ENCODE results near the gene S100A3. TPM values are rescaled to one million over a fixed set of nuclear protein-coding genes. Genes with fewer than 3 reads are reported as not detected.

S100A3 gene
- polyA plus RNA-seq, 1 of the 3 experiments (the other 2 are of a cell fraction) = 11.8 TPM

GRCh38 chr1:153550398-153550758, 1.3 kb upstream of the S100A3 start:
- CTCF ChIA-PET = interaction anchor here (0.7 to 11.8 kb wide), 8 partner anchors 9 to 197 kb away, joined by 3 to 62 read pairs (median 4); partner anchors contain the start of gene S100A5
- H3K9me2 ChIP-seq = no peaks in the 10 kb centered on the region
- H3K9ac ChIP-seq = no peak overlapping the region
- TF ChIP-seq MEF2A (IDR thresholded peaks at IDR 0.05; ENCODE audit: borderline replicate concordance, low read depth) (no peak), EP300 (IDR thresholded peaks at IDR 0.05; ENCODE audit: borderline replicate concordance in 1 of 2, low read depth in 1 of 2, low read length in 1 of 2) (no peak), MXI1 (IDR thresholded peaks at IDR 0.05; ENCODE audit: low read depth, low read length) (no peak), FOXJ3 (CRISPR knock-in tag; IDR thresholded peaks at IDR 0.05) (no peak), EZH2phosphoT487 (IDR thresholded peaks at IDR 0.05; ENCODE audit: borderline replicate concordance, low read depth) (no peak), USF1 (IDR thresholded peaks at IDR 0.05; ENCODE audit: borderline replicate concordance, low read depth) (no peak), RFX5 (IDR thresholded peaks at IDR 0.05; ENCODE audit: low read length) (no peak), GABPA (IDR thresholded peaks at IDR 0.05; ENCODE audit: low read depth) (no peak), MAX (IDR thresholded peaks at IDR 0.05; ENCODE audit: low read depth) (no peak)
- peak overlapping the region in 1 of 2 experiments; percentile 91; a peak in 1 of 4 replicates for H3K27ac ChIP-seq (ENCODE audit: low read depth in 2 of 2, low read length in 1 of 2)
- 94% methylated on average over 4 of the region's 4 CpGs for WGBS (ENCODE audit: low lambda C conversion rate)
- H3K4me3 ChIP-seq (ENCODE audit: low read depth in 2 of 2, low read length in 1 of 2) = no peak overlapping the region
- H3K79me2 ChIP-seq (ENCODE audit: insufficient read depth) = no peaks in the 10 kb centered on the region
- H4K20me1 ChIP-seq (ENCODE audit: insufficient read depth) = no peaks in the 10 kb centered on the region
- H3K27me3 ChIP-seq (ENCODE audit: insufficient read depth) = no peaks in the 10 kb centered on the region
- no peaks in the 10 kb centered on the region for H3K9me3 ChIP-seq
- H3F3A ChIP-seq (replicated peaks; ENCODE audit: insufficient read depth) = peaks cover 4% of the 10 kb centered on the region
- DNase-seq = no peak
- POLR2A ChIA-PET = no interaction called here
- H3K4me2 ChIP-seq = no peak overlapping the region
- H2AFZ ChIP-seq (ENCODE audit: low read depth) = no peak overlapping the region
- peaks cover 55% of the 10 kb centered on the region in 2 experiments; a peak in 3 of 4 replicates for H3K4me1 ChIP-seq (ENCODE audit: control insufficient read depth in 1 of 2, insufficient read depth in 2 of 2, low read depth in 1 of 2, low read length in 1 of 2)
- no peaks in the 10 kb centered on the region for H3K36me3 ChIP-seq (replicated peaks in 1 of 2; ENCODE audit: control insufficient read depth in 1 of 2, insufficient read depth in 2 of 2, low read length in 1 of 2)

- Histone ChIP-seq H4K20me1 (ENCODE audit: insufficient read depth) (no peaks in the 10 kb centered on the region), H3K9me2 (no peaks in the 10 kb centered on the region), H3K36me3 (replicated peaks in 1 of 2; ENCODE audit: control insufficient read depth in 1 of 2, insufficient read depth in 2 of 2, low read length in 1 of 2) (no peaks in the 10 kb centered on the region), H2AFZ (ENCODE audit: low read depth) (0 out of 2 replicates have a peak overlapping the region, but pooled peaks have one; percentile 69), H3K27me3 (ENCODE audit: insufficient read depth) (no peaks in the 10 kb centered on the region), H3K4me3 (ENCODE audit: low read depth in 2 of 2, low read length in 1 of 2) (no peak overlapping the region), H3K9ac (peak overlapping the region; percentile 58; the same call in 1 of the 2 replicates), H3F3A (replicated peaks; ENCODE audit: insufficient read depth) (peaks cover 7% of the 10 kb centered on the region), H3K4me2 (peak overlapping the region; percentile 51; the same call in 1 of the 2 replicates), H3K79me2 (ENCODE audit: insufficient read depth) (no peaks in the 10 kb centered on the region), H3K9me3 (no peaks in the 10 kb centered on the region), H3K27ac (ENCODE audit: low read depth in 2 of 2, low read length in 1 of 2) (peak overlapping the region in 1 of 2 experiments; percentile 91; a peak in 3 of 4 replicates), H3K4me1 (ENCODE audit: control insufficient read depth in 1 of 2, insufficient read depth in 2 of 2, low read depth in 1 of 2, low read length in 1 of 2) (peaks cover 60% of the 10 kb centered on the region in 2 experiments; a peak in 3 of 4 replicates)
- CTCF ChIA-PET = interaction anchor here (0.7 to 11.8 kb wide), 7 partner anchors 9 to 196 kb away, joined by 3 to 62 read pairs (median 4); partner anchors contain the start of gene S100A5
- WGBS (ENCODE audit: low lambda C conversion rate) = 95% methylated on average over 6 of the region's 6 CpGs
- DNase-seq = no peak
- POLR2A ChIA-PET = no interaction called here
- TF ChIP-seq NFIC (IDR thresholded peaks at IDR 0.05; ENCODE audit: borderline replicate concordance) = no peak
- TF ChIP-seq PBX3 (IDR thresholded peaks at IDR 0.05) = no peak
- TF ChIP-seq RAD21 (IDR thresholded peaks at IDR 0.05; ENCODE audit: low read length) = no peak
- TF ChIP-seq EZH2phosphoT487 (IDR thresholded peaks at IDR 0.05; ENCODE audit: borderline replicate concordance, low read depth) = no peak
- TF ChIP-seq FOXM1 (IDR thresholded peaks at IDR 0.05; ENCODE audit: low read depth) = no peak
- no peak for TF ChIP-seq EP300 (IDR thresholded peaks at IDR 0.05; ENCODE audit: borderline replicate concordance in 1 of 2, low read depth in 1 of 2, low read length in 1 of 2)
- no peak for TF ChIP-seq MEF2A (IDR thresholded peaks at IDR 0.05; ENCODE audit: borderline replicate concordance, low read depth)
- TF ChIP-seq USF1 (IDR thresholded peaks at IDR 0.05; ENCODE audit: borderline replicate concordance, low read depth) = no peak
- no peak for TF ChIP-seq MXI1 (IDR thresholded peaks at IDR 0.05; ENCODE audit: low read depth, low read length)
- no peak for TF ChIP-seq CHD2 (IDR thresholded peaks at IDR 0.05; ENCODE audit: low read length, partially characterized antibody)
- TF ChIP-seq USF2 (IDR thresholded peaks at IDR 0.05; ENCODE audit: borderline replicate concordance, low read depth, low read length) = no peak
- no peak for TF ChIP-seq SIN3A (IDR thresholded peaks at IDR 0.05; ENCODE audit: borderline replicate concordance, low read depth, low read length)
- TF ChIP-seq ELF1 (IDR thresholded peaks at IDR 0.05) = no peak
- TF ChIP-seq RCOR1 (IDR thresholded peaks at IDR 0.05; ENCODE audit: low read length) = no peak
- TF ChIP-seq IRF3 (IDR thresholded peaks at IDR 0.05; ENCODE audit: low read depth, low read length) = no peak
- TF ChIP-seq FOXJ3 (CRISPR knock-in tag; IDR thresholded peaks at IDR 0.05) = no peak
Measured at GRCh38 chr1:153549741-153550397, 811 bp upstream of the S100A3 start.
